Medulla oblongata (tissue), 1 donor: ENCODE measurements around the gene CELA2A.
A peak's percentile ranks its signal among the peaks of the same experiment; 100 is the strongest.

ENCODE experiments used
- DNase-seq: peaks from one replicate; pipeline ENCODE4 v3.0.0-alpha.2; 2015; ENCODE audit errors: extremely low spot score

The CELA2A gene

GRCh38 chr1:15456313-15456954 is at the start of gene CELA2A:
Gene CELA2A (plus strand): TSS chr1:15456732. CDS start chr1:15456754, 22 bp downstream.
- DNase-seq, result no peak

DNA sequence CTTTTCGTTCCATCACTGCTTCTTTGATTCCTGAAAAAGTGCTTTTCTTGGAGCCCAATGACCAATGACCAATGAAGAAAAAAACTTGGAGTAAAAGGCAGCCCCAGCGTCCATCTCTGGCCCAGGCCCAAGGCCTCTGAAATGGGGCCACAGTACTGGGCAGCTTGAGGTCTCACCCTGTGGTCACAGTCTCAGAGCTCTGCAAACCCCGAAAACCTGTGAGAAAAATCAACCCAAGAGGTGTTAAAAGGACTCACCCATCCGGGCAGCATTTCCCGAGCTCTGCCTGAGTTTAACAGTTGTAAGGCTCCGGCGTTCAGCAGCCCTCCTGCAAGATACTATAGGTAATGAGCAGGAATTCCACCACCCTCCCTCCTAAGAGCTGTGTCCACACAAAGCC is 49.0 kb upstream of the CELA2A start:
- DNase-seq, result no peak

DNA sequence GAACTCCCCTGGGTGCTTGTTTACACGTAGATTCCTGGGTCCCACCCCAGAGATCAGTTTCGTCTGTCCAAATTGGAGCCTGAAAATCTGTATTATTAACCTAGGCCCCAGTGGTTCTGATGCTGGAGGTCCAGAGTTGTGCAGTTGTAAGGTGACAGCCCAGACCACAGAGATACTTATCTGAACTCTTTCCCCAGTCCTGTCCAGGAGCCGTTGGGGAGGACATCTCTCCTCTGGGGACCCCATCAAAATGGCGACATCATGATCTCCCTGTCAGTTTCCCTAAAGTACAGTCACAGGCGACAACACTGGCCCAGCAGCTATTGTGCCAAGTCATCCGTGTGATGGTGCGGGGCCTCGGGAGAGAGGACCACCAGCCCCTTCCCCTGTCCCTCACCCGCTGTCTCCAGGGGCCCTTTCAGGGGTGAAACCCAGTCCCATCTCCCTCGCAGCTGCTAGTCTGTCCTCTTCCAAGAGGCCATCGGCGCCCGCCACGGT is 47.6 kb upstream of the CELA2A start:
- no peak for DNase-seq

GRCh38 chr1:15409388-15410222 is 46.9 kb upstream of the CELA2A start, which contains the start of gene EFHD2:
Gene EFHD2 (plus strand): TSS chr1:15409888. CDS start chr1:15409972, 84 bp downstream.
- DNase-seq, result peak; percentile 83

GRCh38 chr1:15410223-15410883 is 46.2 kb upstream of the CELA2A start:
- no peak for DNase-seq

GRCh38 chr1:15410884-15411245 is 45.7 kb upstream of the CELA2A start:
- DNase-seq, result no peak

DNA sequence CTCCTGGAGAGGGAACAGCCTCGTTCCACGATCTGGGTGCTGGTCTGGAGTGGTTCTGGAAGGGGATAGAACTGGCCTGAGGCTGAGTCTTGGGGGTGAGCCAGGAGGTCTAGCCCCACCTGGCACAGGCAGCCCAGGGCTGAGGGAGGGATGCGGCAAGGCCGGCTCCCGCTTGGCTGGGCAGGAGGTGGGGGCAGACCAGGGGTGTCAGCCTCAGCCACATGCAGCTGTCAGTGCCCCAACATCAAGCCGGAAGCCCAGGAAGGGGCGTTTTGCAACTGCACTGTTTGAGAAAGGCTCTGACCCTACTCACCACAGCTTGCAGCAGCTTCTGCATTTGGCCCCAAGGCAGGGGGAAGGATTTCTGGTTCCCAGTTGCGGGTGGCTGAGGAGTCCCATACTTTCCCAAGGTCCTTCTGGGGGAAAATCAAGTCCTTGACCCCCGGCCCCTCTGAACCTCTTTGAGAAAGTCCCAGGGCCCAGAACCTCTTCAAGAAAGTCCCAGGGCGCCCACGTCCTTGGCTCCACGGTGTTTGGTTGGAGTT is 44.9 kb upstream of the CELA2A start:
- DNase-seq, result peak; percentile 72

GRCh38 chr1:15412175-15412800 is 44.2 kb upstream of the CELA2A start:
- DNase-seq, result peak; percentile 43

- peak; percentile 64 for DNase-seq
Measured at GRCh38 chr1:15412843-15413242, 43.7 kb upstream of the CELA2A start.

DNA sequence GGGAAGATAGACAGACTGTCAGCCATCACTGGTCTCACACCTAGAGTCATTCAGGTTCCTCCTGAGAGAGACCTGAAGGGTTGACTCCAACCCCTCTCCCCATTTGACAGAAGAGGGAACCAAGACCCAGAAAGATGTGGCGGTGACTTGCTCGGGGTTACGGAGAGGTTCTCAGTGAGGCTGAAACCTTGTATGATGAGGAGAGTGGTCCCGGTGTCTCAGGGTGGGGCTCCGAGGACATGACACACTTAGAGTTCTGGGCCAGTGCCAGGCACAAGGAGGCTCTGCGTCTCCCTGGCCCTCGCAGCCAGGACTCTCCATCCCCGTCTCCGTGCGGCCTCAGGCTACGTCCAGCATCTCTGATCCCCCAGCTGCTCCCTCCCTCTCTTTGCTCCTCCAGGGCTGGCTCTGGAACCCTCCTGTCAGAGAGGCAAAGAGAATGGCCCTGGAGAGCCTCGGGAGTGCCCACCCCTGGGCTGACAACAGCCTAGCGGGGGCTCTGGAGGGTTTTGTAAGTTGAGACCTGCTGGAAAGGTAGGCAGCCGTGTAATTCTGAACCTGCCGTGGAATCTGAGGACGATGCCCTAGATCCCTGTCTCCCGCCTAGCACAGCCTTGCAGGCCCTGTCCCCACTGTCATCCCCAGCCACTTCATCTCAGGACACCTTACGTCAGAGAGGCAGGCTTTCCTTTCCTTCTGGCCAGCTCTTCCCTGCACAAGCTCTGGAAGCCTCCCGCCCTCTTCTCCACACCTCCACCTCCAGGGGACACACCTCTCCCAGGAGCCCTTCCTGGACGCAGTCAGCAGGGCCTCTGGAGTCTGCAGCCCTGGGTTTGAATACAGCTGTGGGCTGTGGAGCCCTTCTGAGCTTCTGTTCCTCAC is 42.7 kb upstream of the CELA2A start:
- no peak for DNase-seq

- no peak for DNase-seq
Measured at GRCh38 chr1:15414445-15414983, 42.0 kb upstream of the CELA2A start.

GRCh38 chr1:15417059-15417934 is 39.2 kb upstream of the CELA2A start:
- peak; percentile 63 for DNase-seq

DNA sequence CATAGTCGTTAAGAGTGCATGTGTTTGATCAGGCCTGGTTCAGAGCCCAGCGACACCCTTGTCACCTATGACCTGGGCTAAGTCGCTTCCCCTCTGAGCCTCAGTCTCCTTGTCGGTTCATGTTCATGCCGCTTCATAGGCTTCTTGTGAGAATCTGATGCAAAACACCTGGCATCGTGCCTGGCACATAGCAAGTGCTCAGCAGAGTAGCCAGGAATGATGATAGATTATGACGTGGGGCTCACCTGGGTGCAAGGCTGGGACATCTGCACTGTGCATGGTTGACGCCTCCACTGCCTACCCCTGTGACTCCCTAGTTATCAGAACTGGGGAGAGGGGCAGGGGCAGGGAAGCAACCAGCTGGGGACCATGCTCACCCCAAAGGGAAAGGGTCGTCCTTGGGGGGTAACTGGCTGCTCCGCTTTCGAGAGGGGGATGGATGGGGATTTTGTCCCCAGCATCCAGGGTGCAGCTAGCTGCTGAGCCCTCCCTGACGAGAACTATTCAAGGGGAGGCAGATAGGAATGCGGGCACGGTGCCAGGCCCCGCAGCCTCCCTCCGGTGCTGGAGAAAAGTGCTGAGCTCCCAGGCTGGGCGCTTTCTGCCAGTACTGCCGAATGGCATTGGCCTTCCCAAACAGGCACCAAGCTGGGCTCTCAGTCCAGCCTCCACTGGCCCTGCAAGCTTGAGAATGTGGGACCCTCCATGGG is 37.6 kb upstream of the CELA2A start:
- no peak for DNase-seq

- no peak for DNase-seq
Measured at GRCh38 chr1:15420853-15421465, 35.6 kb upstream of the CELA2A start.

DNA sequence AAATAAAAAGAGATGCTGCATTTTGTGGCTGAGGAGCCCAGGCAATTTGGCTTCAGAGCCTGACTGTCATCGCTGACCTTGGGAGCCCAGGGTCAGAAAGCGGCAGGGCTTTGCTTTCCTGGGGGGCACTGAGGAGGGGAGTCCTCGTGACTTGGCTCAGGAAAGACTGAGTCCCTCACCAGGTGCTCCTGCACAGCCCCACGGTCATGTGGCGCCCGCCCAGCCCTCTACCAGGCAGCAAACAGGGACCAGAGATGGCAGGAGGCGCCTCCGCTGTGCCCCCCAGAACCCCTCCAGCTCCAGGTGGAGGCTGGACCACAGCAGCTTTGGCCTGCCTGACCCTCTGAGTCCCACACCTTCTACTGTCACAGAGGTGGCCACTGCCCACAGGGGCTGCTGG is 33.7 kb upstream of the CELA2A start:
- DNase-seq, result no peak

- DNase-seq, result no peak
Measured at GRCh38 chr1:15423355-15424077, 33.0 kb upstream of the CELA2A start.

DNA sequence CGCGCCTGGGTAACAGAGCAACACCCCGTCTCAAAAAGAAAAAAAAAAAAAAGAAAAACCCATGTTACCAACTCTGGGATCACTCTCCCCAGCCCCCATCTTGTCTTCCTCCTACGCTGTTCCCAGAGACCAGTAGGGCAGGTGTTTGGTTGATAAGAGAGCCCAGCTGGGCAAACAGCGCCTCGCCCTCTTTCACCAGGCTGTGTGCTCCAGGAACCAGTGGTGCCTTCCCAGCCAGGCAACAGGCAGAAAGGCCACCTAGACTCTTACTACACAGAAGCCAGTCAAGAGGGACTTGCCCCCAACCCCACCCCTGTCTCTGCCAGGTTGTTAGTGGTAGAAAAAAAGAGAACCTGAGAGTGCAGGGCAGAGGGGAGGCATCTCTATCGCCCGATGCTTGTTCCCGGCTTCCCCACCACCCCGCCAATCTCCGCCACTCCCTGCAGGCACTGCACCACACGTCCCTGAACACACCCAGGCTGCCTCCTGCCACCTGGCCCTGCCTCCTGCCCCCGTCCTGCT is 32.3 kb upstream of the CELA2A start:
- no peak for DNase-seq
